Adrenal gland (tissue), 5 donors: ENCODE measurements around the gene HSD17B1.

Experiments used
- POLR2A ChIP-seq, 2 donors: fragments of 450-650 bp; IDR thresholded peaks; one replicate each; pipeline ENCODE4 v1.6.1; 2017; ENCODE audit warnings: antibody characterized with exemption in 2 of 2, mild to moderate bottlenecking in 2 of 2, moderate library complexity in 1 of 2
- TF ChIP-seq, protein P1 (sequence below), 6 experiments: fragments of 450-650 bp in 4 of 6; fragments of 200-600 bp in 2 of 6; sonication (generic) in 1 of 6; IDR thresholded peaks; 1 replicate in 5 of 6; 2 replicates in 1 of 6; pipeline versions ENCODE4 v1.5.1 to v1.8.0; 2016 to 2021; ENCODE audit warnings: antibody characterized with exemption in 6 of 6, mild to moderate bottlenecking in 2 of 6, moderate library complexity in 1 of 6
- donor health status: DM: no; HTN: no; CAD: no.

GRCh38 chr17:42522798-42523278 is 29.9 kb upstream of the HSD17B1 start:
- TF ChIP-seq POLR2A (IDR thresholded peaks at IDR 0.05): no peak
- TF ChIP-seq, protein P1, sequence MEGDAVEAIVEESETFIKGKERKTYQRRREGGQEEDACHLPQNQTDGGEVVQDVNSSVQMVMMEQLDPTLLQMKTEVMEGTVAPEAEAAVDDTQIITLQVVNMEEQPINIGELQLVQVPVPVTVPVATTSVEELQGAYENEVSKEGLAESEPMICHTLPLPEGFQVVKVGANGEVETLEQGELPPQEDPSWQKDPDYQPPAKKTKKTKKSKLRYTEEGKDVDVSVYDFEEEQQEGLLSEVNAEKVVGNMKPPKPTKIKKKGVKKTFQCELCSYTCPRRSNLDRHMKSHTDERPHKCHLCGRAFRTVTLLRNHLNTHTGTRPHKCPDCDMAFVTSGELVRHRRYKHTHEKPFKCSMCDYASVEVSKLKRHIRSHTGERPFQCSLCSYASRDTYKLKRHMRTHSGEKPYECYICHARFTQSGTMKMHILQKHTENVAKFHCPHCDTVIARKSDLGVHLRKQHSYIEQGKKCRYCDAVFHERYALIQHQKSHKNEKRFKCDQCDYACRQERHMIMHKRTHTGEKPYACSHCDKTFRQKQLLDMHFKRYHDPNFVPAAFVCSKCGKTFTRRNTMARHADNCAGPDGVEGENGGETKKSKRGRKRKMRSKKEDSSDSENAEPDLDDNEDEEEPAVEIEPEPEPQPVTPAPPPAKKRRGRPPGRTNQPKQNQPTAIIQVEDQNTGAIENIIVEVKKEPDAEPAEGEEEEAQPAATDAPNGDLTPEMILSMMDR (IDR thresholded peaks at IDR 0.05): no peak
